K562 (cell line): ENCODE data around the gene TIMM8A. TPM values are rescaled to one million over a fixed set of nuclear protein-coding genes. Genes with fewer than 3 reads are reported as not detected.

Experiments
- ASH1L ChIP-seq: fragments of 450-650 bp; IDR thresholded peaks from 2 replicates; pipeline ENCODE4 v1.6.1; 2018; ENCODE audit warnings: borderline replicate concordance, mild to moderate bottlenecking, low read depth; ENCODE audit not compliant: partially characterized antibody
- ETS2 ChIP-seq: IDR thresholded peaks from 2 replicates; pipeline ENCODE4 v1.6.1; 2016; ENCODE audit warnings: borderline replicate concordance, missing genetic modification characterization, mild to moderate bottlenecking, moderate library complexity, missing compliant biosample characterization; ENCODE audit not compliant: poor library complexity, severe bottlenecking
- HDAC1 ChIP-seq, 2 experiments: fragments of 450-650 bp; IDR thresholded peaks; 2 replicates each; pipeline ENCODE4 v1.6.1; 2016 to 2017; ENCODE audit warnings: inconsistent platforms in 1 of 2, mild to moderate bottlenecking in 1 of 2, moderate library complexity in 1 of 2
- HOXB6 ChIP-seq: fragments of 250-450 bp; sonication (Bioruptor Pico); IDR thresholded peaks from 2 replicates; pipeline ENCODE4 v1.5.1; 2022; ENCODE audit warnings: mild to moderate bottlenecking, borderline replicate concordance
- MEF2D ChIP-seq: conservative IDR thresholded peaks from 2 replicates; pipeline ENCODE4 v1.6.1; 2016; ENCODE audit warnings: low read depth, missing genetic modification characterization, missing compliant biosample characterization
- RHOXF2B ChIP-seq: fragments of 250-450 bp; sonication (Bioruptor Pico); conservative IDR thresholded peaks from 2 replicates; pipeline ENCODE4 v1.5.1; 2021
- TAF9B ChIP-seq: fragments of 450-650 bp; IDR thresholded peaks from 2 replicates; pipeline ENCODE4 v1.6.1; 2018; ENCODE audit warnings: mild to moderate bottlenecking; ENCODE audit not compliant: partially characterized antibody
- TBL1XR1 ChIP-seq, 2 experiments: IDR thresholded peaks; 2 replicates each; pipeline ENCODE4 v1.6.1; 2012; ENCODE audit warnings: improper control_type of control experiment in 2 of 2, low read length in 2 of 2, mild to moderate bottlenecking in 1 of 2
- TOE1 ChIP-seq, 2 experiments: fragments of 450-650 bp in 1 of 2; sonication (generic) in 1 of 2; formaldehyde crosslinking in 1 of 2; IDR thresholded peaks; 2 replicates each; pipeline versions ENCODE4 v1.7.1 to v1.8.0; 2016 to 2022; ENCODE audit warnings: borderline replicate concordance in 2 of 2, mild to moderate bottlenecking in 2 of 2, antibody characterized with exemption in 1 of 2, inconsistent platforms in 1 of 2, low read depth in 1 of 2, missing genetic modification reagents in 1 of 2, moderate library complexity in 1 of 2
- ZFP36 ChIP-seq: fragments of 150-350 bp; IDR thresholded peaks from 2 replicates; pipeline ENCODE4 v1.6.1; 2018; ENCODE audit warnings: low read length, low read depth; ENCODE audit not compliant: partially characterized antibody
- ZNF121 ChIP-seq: sonication (generic); formaldehyde crosslinking; conservative IDR thresholded peaks from 2 replicates; pipeline ENCODE4 v1.8.0; 2022; ENCODE audit warnings: missing genetic modification reagents
- ZNF175 ChIP-seq: fragments of 200-800 bp; sonication (Bioruptor generic); IDR thresholded peaks from 2 replicates; pipeline ENCODE4 v1.6.1; 2016; ENCODE audit warnings: low read depth, mild to moderate bottlenecking, missing genetic modification characterization, missing compliant biosample characterization
- ZNF277 ChIP-seq: fragments of 250-450 bp; sonication (Bioruptor Pico); IDR thresholded peaks from 2 replicates; pipeline ENCODE4 v1.8.0; 2022; ENCODE audit warnings: inconsistent platforms, mild to moderate bottlenecking, moderate library complexity, borderline replicate concordance
- ZNF3 ChIP-seq: fragments of 250-450 bp; sonication (Bioruptor Pico); IDR thresholded peaks from 2 replicates; pipeline ENCODE4 v1.5.0; 2021; ENCODE audit warnings: mild to moderate bottlenecking, moderate library complexity
- ZNF324 ChIP-seq: fragments of 250-450 bp; sonication (Bioruptor Pico); IDR thresholded peaks from 2 replicates; pipeline ENCODE4 v1.4.0; 2020; ENCODE audit warnings: mild to moderate bottlenecking
- ZNF584 ChIP-seq: fragments of 200-800 bp; sonication (Bioruptor generic); IDR thresholded peaks from 2 replicates; pipeline ENCODE4 v1.6.1; 2016; ENCODE audit warnings: low read depth, mild to moderate bottlenecking, missing genetic modification characterization, missing compliant biosample characterization
- polyA plus RNA-seq, 8 experiments: library from polyadenylated mRNA; depleted of rRNA in 4 of 8; stranded (reverse) in 5 of 8; unstranded in 3 of 8; fragments of >200 nt; fragmentation: Nextera tagmentation in 2 of 8; fragmentation: Illumina TruSeq in 1 of 8; extraction: Ambion mirVana in 2 of 8; extraction: Trizol in 1 of 8; gene quantifications; 2 replicates each; pipeline versions ENCODE4 v1.2.1 to v1.2.3, GENCODE V29; 2011 to 2014; ENCODE audit warnings: inconsistent platforms in 1 of 8, missing spikeins in 1 of 8
- total RNA-seq, 7 experiments: library from RNA; depleted of rRNA in 6 of 7; stranded (reverse); fragments of >200 nt in 6 of 7; fragmentation: Illumina TruSeq in 2 of 7; extraction: Trizol in 2 of 7; gene quantifications; 2 replicates each; pipeline versions ENCODE4 v1.2.1 to v1.2.3, GENCODE V29; 2011 to 2021; ENCODE audit warnings: low replicate concordance in 1 of 7
- TF ChIP-seq, protein P1 (sequence below): fragments of 250-450 bp; sonication (Bioruptor Pico); IDR thresholded peaks from 2 replicates; pipeline ENCODE4 v1.4.0; 2020
- TF ChIP-seq, protein P2 (sequence below): fragments of 250-450 bp; sonication (Bioruptor Pico); IDR thresholded peaks from 2 replicates; pipeline ENCODE4 v1.8.0; 2021; ENCODE audit warnings: mild to moderate bottlenecking, moderate library complexity

Gene TIMM8A
- total and polyA plus RNA-seq, 9 of the 15 experiments (the other 6 are each of a cell fraction or from before 2014, with no cell fraction given), result 10.9 to 132 (median 41.1) TPM

DNA sequence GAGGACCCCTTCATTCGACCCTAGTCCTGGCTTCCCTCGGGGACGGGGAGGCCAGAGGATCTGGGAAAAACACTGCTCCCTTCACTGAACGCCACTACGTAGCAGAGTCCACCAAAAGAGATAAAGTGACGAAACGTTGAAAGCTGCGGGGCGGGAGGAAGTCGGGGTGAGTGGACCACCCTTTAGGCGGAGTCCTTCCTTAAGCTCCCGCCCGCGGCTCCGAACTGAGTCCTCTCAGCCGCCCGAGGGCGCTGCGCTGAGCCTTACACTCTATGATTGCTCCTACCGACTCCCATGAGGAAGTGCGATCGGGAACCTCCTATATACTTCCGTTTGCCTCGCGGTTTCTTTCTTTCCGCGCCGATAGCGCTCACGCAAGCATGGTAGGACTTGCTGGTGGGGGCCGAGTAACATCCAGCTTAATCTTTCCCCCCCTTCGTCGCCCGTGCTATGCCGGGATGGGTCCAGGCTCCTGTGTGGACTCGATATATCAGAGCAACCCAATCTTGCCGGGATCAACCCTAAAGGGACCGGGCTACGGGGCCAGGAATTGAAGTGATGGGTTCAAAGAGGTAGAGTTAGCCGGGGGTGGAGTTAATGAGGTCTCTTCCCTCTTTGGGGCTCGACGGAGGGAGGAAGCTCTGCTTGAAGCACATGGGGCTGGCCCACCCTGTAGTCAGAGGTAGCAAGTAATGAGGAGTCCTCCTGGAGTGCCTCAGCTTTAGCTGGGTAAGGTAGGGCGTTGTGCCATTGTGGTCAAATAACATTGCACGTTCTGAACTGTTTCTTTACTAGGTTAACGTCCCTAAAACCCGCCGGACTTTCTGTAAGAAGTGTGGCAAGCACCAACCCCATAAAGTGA, 42.4 kb upstream of the TIMM8A start, which contains the start of gene RPL36A (continued):
- TF ChIP-seq TOE1 (IDR thresholded peaks at IDR 0.05; ENCODE audit: borderline replicate concordance), result no peak
- TF ChIP-seq TOE1 (CRISPR knock-in tag; IDR thresholded peaks at IDR 0.05; ENCODE audit: borderline replicate concordance, low read depth), result 0 out of 2 replicates have a peak, but pooled peaks have one; percentile 81
- TF ChIP-seq MEF2D (tag), result 0 out of 2 replicates have a peak, but pooled peaks have one; percentile 13
- TF ChIP-seq HDAC1 (IDR thresholded peaks at IDR 0.05), result peak in 1 of 2 experiments; percentile 27; a peak in 2 of 4 replicates
- TF ChIP-seq HOXB6 (CRISPR knock-in tag), result no peak
- no peak for TF ChIP-seq ZNF584
- no peak for TF ChIP-seq ZFP36
- TF ChIP-seq ZNF3 (CRISPR knock-in tag), result no peak
- TF ChIP-seq, protein P1, sequence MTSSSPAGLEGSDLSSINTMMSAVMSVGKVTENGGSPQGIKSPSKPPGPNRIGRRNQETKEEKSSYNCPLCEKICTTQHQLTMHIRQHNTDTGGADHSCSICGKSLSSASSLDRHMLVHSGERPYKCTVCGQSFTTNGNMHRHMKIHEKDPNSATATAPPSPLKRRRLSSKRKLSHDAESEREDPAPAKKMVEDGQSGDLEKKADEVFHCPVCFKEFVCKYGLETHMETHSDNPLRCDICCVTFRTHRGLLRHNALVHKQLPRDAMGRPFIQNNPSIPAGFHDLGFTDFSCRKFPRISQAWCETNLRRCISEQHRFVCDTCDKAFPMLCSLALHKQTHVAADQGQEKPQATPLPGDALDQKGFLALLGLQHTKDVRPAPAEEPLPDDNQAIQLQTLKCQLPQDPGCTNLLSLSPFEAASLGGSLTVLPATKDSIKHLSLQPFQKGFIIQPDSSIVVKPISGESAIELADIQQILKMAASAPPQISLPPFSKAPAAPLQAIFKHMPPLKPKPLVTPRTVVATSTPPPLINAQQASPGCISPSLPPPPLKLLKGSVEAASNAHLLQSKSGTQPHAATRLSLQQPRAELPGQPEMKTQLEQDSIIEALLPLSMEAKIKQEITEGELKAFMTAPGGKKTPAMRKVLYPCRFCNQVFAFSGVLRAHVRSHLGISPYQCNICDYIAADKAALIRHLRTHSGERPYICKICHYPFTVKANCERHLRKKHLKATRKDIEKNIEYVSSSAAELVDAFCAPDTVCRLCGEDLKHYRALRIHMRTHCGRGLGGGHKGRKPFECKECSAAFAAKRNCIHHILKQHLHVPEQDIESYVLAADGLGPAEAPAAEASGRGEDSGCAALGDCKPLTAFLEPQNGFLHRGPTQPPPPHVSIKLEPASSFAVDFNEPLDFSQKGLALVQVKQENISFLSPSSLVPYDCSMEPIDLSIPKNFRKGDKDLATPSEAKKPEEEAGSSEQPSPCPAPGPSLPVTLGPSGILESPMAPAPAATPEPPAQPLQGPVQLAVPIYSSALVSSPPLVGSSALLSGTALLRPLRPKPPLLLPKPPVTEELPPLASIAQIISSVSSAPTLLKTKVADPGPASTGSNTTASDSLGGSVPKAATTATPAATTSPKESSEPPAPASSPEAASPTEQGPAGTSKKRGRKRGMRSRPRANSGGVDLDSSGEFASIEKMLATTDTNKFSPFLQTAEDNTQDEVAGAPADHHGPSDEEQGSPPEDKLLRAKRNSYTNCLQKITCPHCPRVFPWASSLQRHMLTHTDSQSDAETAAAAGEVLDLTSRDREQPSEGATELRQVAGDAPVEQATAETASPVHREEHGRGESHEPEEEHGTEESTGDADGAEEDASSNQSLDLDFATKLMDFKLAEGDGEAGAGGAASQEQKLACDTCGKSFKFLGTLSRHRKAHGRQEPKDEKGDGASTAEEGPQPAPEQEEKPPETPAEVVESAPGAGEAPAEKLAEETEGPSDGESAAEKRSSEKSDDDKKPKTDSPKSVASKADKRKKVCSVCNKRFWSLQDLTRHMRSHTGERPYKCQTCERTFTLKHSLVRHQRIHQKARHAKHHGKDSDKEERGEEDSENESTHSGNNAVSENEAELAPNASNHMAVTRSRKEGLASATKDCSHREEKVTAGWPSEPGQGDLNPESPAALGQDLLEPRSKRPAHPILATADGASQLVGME (CRISPR knock-in tag), result no peak
- peak in 1 of 2 experiments; percentile 48; a peak in 1 of 4 replicates for TF ChIP-seq TBL1XR1 (IDR thresholded peaks at IDR 0.05; ENCODE audit: low read length in 2 of 2)
- no peak for TF ChIP-seq ZNF175 (CRISPR knock-in tag)
- no peak for TF ChIP-seq ZNF324 (CRISPR knock-in tag)
- TF ChIP-seq ETS2 (tag), result no peak
- TF ChIP-seq, protein P2, sequence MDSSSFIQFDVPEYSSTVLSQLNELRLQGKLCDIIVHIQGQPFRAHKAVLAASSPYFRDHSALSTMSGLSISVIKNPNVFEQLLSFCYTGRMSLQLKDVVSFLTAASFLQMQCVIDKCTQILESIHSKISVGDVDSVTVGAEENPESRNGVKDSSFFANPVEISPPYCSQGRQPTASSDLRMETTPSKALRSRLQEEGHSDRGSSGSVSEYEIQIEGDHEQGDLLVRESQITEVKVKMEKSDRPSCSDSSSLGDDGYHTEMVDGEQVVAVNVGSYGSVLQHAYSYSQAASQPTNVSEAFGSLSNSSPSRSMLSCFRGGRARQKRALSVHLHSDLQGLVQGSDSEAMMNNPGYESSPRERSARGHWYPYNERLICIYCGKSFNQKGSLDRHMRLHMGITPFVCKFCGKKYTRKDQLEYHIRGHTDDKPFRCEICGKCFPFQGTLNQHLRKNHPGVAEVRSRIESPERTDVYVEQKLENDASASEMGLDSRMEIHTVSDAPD (CRISPR knock-in tag), result no peak
- no peak for TF ChIP-seq ASH1L
- no peak for TF ChIP-seq RHOXF2B (CRISPR knock-in tag)
- TF ChIP-seq ZNF121 (CRISPR knock-in tag), result no peak
- TF ChIP-seq ZNF277, result no peak
- peak; percentile 96 for TF ChIP-seq TAF9B
